Coronary artery (tissue), 2 donors: ENCODE results near the gene KIFC3.
"Not testable (repeated sequence)": the region's sequence is repeated elsewhere in the genome, so short reads cannot be mapped to it uniquely, and the experiment has no call there.

Source experiments
- DNase-seq: peaks from one replicate; pipeline ENCODE4 v3.0.0-alpha.2; 2017; ENCODE audit warnings: low spot score
- H3K27ac ChIP-seq, 2 donors: fragments of 200-600 bp; sonication (generic); one replicate each; pipeline ENCODE4 v1.5.1; 2016 to 2019
- H3K4me3 ChIP-seq: fragments of 200-600 bp; sonication (generic); 2 replicates; pipeline ENCODE4 v1.5.1; 2016; ENCODE audit warnings: mild to moderate bottlenecking, moderate library complexity
- TF ChIP-seq, protein P1 (sequence below): fragments of 200-600 bp; sonication (generic); IDR thresholded peaks from one replicate; pipeline ENCODE4 v1.5.1; 2019; ENCODE audit warnings: antibody characterized with exemption

Gene KIFC3

DNA sequence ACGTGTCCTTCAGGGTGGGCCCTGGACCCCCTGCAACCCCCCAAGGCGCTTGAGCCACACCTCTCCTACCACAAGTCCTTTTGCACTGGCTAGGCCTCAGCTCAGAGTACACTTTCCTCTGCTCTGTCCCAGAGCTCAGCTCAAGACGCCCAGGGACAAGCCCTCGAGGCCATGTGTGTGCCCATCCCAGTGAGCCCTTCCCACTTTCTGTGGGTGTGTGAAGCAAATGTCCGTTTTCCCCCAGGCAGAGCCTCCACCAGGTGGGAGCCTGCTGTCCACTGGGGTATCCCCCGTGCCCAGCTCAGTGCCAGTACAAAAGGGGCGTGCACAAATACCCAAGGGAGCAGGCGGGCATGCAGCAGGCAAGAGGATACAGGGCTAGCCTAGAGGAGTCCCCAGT lies 18.4 kb downstream of the KIFC3 start:
- no peak overlapping the region for H3K27ac ChIP-seq

DNA sequence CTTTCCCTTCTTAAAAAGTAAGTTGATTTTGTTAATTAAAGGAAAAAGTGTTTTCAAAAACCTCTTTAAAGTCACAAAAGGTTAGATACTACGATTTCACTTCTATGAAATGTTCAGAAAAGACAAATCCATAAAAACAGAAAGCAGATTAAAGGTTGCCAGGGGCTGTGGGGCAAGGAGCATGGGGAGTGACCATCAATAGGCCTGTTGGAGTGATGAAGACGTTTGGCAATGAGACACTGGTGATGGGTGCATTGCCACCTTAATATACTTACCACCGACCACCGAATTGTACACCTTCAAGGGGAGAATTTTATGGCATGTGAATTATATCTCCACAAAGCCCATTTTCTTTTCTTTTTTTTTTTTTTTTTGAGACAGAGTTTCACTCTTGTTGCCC lies 19.2 kb downstream of the KIFC3 start:
- DNase-seq, result no peak
- Histone ChIP-seq H3K4me3 (no peak overlapping the region), H3K27ac (no peak overlapping the region)
- TF ChIP-seq, protein P1, sequence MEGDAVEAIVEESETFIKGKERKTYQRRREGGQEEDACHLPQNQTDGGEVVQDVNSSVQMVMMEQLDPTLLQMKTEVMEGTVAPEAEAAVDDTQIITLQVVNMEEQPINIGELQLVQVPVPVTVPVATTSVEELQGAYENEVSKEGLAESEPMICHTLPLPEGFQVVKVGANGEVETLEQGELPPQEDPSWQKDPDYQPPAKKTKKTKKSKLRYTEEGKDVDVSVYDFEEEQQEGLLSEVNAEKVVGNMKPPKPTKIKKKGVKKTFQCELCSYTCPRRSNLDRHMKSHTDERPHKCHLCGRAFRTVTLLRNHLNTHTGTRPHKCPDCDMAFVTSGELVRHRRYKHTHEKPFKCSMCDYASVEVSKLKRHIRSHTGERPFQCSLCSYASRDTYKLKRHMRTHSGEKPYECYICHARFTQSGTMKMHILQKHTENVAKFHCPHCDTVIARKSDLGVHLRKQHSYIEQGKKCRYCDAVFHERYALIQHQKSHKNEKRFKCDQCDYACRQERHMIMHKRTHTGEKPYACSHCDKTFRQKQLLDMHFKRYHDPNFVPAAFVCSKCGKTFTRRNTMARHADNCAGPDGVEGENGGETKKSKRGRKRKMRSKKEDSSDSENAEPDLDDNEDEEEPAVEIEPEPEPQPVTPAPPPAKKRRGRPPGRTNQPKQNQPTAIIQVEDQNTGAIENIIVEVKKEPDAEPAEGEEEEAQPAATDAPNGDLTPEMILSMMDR, result no peak

More for the DNA sequence above, 18.4 kb downstream of the KIFC3 start:
- no peak overlapping the region for H3K4me3 ChIP-seq
- no peak for DNase-seq
- TF ChIP-seq, protein P1, result no peak

DNA sequence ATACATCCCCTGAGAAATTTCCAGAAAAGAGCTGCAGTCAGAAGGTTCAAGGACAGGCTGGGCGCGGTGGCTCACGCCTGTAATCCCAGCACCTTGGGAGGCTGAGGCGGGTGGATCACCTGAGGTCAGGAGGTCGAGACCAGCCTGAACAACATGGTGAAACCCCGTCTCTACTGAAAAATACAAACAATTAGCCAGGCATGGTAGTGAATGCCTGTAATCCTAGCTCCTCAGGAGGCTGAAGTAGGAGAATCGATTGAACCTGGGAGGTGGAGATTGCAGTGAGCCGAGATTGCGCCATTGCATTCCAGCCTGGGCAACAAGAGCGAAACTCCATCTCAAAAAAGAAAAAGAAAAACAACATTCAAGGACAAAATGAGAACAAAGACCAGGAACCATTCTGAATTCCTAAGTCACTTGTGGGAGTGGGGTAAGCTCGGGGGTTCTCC lies 19.7 kb downstream of the KIFC3 start:
- DNase-seq, H3K4me3 ChIP-seq, H3K27ac ChIP-seq: not testable (repeated sequence)

DNA sequence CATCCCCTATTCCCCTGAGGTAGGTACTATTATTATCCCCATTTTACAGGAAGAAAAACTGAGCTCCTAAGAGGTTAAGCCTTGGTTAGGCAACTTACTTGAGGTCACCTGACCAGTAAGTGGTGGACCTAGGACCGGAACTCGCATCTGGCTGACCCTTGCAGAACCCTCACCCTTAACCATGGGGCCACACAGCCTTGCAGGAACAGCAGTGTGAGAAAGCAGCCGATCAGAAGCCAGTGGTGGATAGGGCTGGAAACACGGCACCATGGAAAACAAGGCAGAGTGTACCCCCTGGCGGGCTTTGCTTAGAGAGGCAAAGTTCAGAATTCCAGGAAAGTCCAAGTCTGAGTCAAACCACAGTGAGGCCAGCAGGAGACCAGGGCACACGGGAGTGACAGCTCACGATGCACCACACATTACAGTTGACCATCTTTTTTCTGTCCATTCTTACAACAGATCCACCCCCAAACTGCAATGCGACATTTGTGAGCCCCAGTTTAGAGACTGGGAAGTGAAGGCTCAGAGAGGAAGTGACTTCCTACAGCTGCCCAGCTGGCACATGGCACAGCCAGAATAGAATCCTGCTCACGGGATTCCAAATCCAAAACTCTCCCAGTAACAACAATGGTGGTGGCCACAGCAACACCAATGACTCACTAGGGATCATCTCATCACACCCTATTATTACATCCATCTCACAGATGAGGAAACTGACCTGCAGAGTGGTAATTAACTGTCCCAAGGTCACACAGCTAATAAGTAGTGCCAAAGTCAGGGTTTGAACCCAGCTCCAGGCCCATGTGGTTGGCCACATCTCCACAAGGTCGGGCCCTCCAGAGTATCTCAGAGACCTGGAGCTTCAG lies 20.3 kb downstream of the KIFC3 start:
- no peak for DNase-seq
- TF ChIP-seq, protein P1, result no peak
- no peak overlapping the region for H3K4me3 ChIP-seq
- H3K27ac ChIP-seq, result no peak overlapping the region

DNA sequence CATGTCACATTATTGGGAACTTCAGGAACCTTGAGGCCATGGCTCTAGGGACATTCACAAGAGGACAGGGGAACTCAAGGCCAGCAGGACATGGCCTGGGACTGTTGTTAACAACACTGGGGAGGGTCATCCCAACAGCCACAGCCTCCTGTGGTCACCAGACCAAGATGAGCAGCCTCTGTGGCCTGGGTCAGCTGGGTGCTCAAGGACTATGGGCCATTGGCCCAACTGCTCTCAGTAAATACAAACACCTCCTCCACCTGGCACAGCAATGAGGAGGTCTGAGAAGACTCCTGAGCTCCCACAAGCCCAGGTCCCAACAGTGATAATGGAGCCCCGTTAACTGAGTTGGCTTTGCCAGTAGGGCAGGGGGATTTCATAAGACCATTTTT lies 20.9 kb downstream of the KIFC3 start:
- DNase-seq, result no peak
- TF ChIP-seq, protein P1, result no peak
- no peak overlapping the region for H3K27ac ChIP-seq
- H3K4me3 ChIP-seq, result no peak overlapping the region

DNA sequence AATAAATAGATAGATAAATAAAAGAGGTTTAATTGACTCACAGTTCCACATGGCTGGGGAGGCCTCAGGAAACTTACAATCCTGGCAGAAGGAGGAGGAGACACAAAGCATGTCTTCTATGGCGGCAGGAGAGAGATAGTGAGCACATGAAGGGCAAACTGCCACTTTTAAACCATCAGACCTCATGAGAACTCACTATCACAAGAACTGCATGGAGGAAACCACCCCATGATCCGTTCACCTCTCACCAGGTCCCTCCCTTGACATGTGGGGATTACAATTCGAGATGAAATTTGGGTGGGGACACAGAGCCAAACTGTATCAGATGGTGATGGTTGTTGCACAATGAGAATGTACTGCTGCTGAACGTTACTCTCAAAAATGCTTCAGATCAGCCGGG lies 22.5 kb downstream of the KIFC3 start:
- H3K4me3 ChIP-seq, DNase-seq, H3K27ac ChIP-seq: not testable (repeated sequence)

DNA sequence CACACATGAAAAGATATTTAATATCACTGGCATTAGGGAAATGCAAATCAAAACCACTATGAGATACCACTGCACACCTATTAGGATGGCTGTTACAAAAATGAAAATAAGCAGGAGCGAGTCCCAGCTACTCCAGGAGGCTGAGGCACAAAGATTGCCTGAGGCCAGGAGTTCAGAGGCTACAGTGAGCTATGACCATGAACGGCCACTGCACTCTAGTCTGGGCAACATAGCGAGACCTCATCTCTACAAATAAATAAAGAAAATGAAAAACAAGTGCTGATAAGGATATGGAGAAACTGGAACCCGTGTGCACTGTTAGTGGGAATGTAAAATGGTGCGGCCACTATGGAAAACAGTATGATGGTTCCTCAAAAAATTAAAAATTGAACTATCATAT lies 23.6 kb downstream of the KIFC3 start:
- no peak for DNase-seq
- TF ChIP-seq, protein P1, result no peak
- Histone ChIP-seq H3K4me3 (no peak overlapping the region), H3K27ac (no peak overlapping the region)

DNA sequence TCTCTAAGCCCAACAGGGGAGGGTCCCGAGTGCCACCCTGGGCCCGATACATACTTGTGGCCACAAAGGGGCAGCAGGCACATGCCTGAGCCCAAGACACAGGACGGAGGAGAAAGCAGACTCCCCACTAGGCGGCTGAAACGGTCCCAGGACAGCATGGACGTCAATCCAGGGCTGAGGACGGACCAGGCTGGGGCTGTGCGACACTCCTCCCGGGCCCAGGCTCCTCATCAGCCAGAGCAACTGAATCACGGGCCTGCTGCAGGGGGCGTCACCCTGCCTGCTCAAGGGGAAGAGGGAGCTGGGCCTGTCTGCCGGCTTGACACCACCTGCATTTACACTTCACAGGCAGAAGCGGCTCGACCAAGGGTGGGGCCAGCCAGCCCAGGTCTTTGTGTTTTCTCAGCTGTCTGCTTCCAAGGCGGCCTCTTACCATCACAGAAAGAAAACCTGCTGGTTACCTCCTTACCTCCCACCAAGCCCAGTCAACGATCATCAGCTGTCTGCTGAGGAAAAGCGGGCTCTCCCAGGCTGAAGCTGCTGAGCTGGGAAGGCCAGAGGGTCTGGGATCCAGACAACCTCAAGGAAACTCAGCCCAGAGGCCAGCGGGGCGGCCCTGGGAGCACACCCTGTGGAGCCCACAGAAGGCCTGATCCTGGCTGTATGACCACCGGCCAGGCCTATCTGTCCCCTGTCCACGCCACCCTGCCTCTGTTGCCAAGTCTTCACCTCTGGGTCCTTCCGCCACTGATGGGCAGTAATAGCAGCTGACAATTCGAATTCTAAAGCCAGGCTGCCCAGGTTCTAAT lies 26.4 kb downstream of the KIFC3 start:
- no peak overlapping the region for H3K4me3 ChIP-seq
- H3K27ac ChIP-seq, result no peak overlapping the region
- TF ChIP-seq, protein P1, result no peak
- DNase-seq, result no peak
